ENCODE results near the gene ZBP1.

- TF ChIP-seq TEAD4 (IDR thresholded peaks at IDR 0.05; ENCODE audit: borderline replicate concordance, insufficient read depth) (no peak), TAF1 (IDR thresholded peaks at IDR 0.05; ENCODE audit: borderline replicate concordance, low read depth, low read length) (no peak), CTCF (IDR thresholded peaks at IDR 0.05) (no peak), EZH2phosphoT487 (IDR thresholded peaks at IDR 0.05; ENCODE audit: borderline replicate concordance, low read depth) (no peak), USF2 (IDR thresholded peaks at IDR 0.05; ENCODE audit: borderline replicate concordance, low read depth, low read length) (no peak), MAX (IDR thresholded peaks at IDR 0.05; ENCODE audit: low read depth) (no peak), CHD2 (IDR thresholded peaks at IDR 0.05; ENCODE audit: low read length, partially characterized antibody) (no peak), TCF12 (IDR thresholded peaks at IDR 0.05) (no peak), MEF2A (IDR thresholded peaks at IDR 0.05; ENCODE audit: borderline replicate concordance, low read depth) (no peak), RCOR1 (IDR thresholded peaks at IDR 0.05; ENCODE audit: low read length) (no peak), POLR2AphosphoS5 (IDR thresholded peaks at IDR 0.05; ENCODE audit: low read depth, low read length) (no peak), FOXM1 (IDR thresholded peaks at IDR 0.05; ENCODE audit: low read depth) (no peak), ZBTB33 (IDR thresholded peaks at IDR 0.05; ENCODE audit: borderline replicate concordance, low read depth) (no peak)
Observed at GRCh38 chr20:57661746-57662455, 41.7 kb upstream of the ZBP1 start.
